Body of pancreas (tissue), 4 donors: ENCODE measurements around the gene SLC17A8. TPM values are rescaled to one million over a fixed set of nuclear protein-coding genes. Genes with fewer than 3 reads are reported as not detected.

ENCODE experiments used
- ATAC-seq: fragments of 150-250 bp; one replicate; pipeline ENCODE4 v1.9.1; 2016
- DNase-seq, 4 donors: peaks; one replicate each; pipeline ENCODE4 v3.0.0-alpha.2; 2019
- H3K27ac ChIP-seq, 4 donors: fragments of 200-600 bp; sonication (generic); 1 replicate in 3 of 4; 2 replicates in 1 of 4; pipeline versions ENCODE4 v1.5.1 to v1.6.1; 2016 to 2019; ENCODE audit warnings: mild to moderate bottlenecking in 1 of 4, mixed read lengths in 1 of 4, moderate library complexity in 1 of 4
- H3K27me3 ChIP-seq, 2 donors: fragments of 200-600 bp; sonication (generic); one replicate each; pipeline ENCODE4 v1.6.0; 2016; ENCODE audit warnings: mild to moderate bottlenecking in 1 of 2
- H3K36me3 ChIP-seq, 2 donors: fragments of 200-600 bp; sonication (generic); replicated peaks in 1 of 2; 2 replicates each; pipeline ENCODE4 v1.5.1; 2016; ENCODE audit warnings: low read depth in 2 of 2; ENCODE audit not compliant: insufficient read depth in 1 of 2
- H3K4me1 ChIP-seq: fragments of 200-600 bp; sonication (generic); one replicate; pipeline ENCODE4 v1.6.0; 2016
- H3K4me3 ChIP-seq, 2 donors: fragments of 200-600 bp; sonication (generic); 1 replicate in 1 of 2; 2 replicates in 1 of 2; pipeline ENCODE4 v1.5.1; 2016 to 2019
- H3K9me3 ChIP-seq, 3 donors: fragments of 200-600 bp; sonication (generic); 1 replicate in 2 of 3; 2 replicates in 1 of 3; pipeline ENCODE4 v1.5.1; 2016
- POLR2A ChIP-seq, 3 donors: fragments of 450-650 bp; IDR thresholded peaks; one replicate each; pipeline ENCODE4 v1.6.1; 2016; ENCODE audit warnings: antibody characterized with exemption in 3 of 3, mild to moderate bottlenecking in 2 of 3
- WGBS, 2 donors: methylation state at CpG; one replicate each; pipeline ENCODE4 v1.1.5; 2017; 5-methylcytosine and 5-hydroxymethylcytosine counted together
- intact Hi-C: fragments of 100-400 bp; cut with DNase I; formaldehyde crosslinking; loops from one replicate; pipeline ENCODE4 v1.15.1; 2023
- total RNA-seq, 2 donors: library from RNA; depleted of rRNA; stranded (reverse); fragments of >200 nt; gene quantifications; one replicate each; pipeline ENCODE4 v1.1.0, GENCODE V29; 2016
- TF ChIP-seq, protein P1 (sequence below), 7 experiments: fragments of 450-650 bp in 4 of 7; fragments of 200-600 bp in 3 of 7; sonication (generic) in 3 of 7; IDR thresholded peaks; one replicate each; pipeline ENCODE4 v1.5.1; 2016 to 2019; ENCODE audit warnings: antibody characterized with exemption in 7 of 7

Gene SLC17A8
- total RNA-seq, 2 donors from 2014 or later, result not detected

DNA sequence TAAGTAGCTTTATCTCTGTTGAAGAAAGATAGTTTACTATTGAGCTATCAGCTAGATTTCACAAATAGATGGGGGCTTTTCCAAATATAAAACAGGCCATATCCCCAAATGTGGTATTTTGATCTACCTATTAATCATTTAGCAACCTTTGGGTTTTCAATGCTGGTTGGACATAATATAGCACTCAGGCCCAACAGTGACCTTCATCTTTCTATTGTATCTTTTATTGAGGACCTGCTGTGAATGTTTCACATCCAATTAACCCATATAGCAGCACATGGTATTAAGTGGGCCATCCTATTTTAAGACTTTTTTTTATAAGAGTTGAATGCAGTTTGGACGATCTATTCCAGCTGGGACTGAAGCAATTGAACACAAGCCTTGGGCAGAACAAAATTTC lies 106.8 kb downstream of the SLC17A8 start:
- H3K27ac ChIP-seq, result no peak overlapping the region
- H3K4me3 ChIP-seq, result no peak overlapping the region
- ATAC-seq (no peak), DNase-seq (no peak)
- H3K4me1 ChIP-seq, result no peaks in the 10 kb centered on the region
- H3K27me3 ChIP-seq, result no peaks in the 10 kb centered on the region
- no peaks in the 10 kb centered on the region for H3K36me3 ChIP-seq
- TF ChIP-seq, protein P1, sequence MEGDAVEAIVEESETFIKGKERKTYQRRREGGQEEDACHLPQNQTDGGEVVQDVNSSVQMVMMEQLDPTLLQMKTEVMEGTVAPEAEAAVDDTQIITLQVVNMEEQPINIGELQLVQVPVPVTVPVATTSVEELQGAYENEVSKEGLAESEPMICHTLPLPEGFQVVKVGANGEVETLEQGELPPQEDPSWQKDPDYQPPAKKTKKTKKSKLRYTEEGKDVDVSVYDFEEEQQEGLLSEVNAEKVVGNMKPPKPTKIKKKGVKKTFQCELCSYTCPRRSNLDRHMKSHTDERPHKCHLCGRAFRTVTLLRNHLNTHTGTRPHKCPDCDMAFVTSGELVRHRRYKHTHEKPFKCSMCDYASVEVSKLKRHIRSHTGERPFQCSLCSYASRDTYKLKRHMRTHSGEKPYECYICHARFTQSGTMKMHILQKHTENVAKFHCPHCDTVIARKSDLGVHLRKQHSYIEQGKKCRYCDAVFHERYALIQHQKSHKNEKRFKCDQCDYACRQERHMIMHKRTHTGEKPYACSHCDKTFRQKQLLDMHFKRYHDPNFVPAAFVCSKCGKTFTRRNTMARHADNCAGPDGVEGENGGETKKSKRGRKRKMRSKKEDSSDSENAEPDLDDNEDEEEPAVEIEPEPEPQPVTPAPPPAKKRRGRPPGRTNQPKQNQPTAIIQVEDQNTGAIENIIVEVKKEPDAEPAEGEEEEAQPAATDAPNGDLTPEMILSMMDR (IDR thresholded peaks at IDR 0.05), result no peak
- TF ChIP-seq POLR2A (IDR thresholded peaks at IDR 0.05), result no peak
- 78 to 91% methylated on average over 1 of the region's 1 CpG for WGBS, 2 donors
- H3K9me3 ChIP-seq, result no peaks in the 10 kb centered on the region
- intact Hi-C loops, result no loop called here

- no peaks in the 10 kb centered on the region for H3K9me3 ChIP-seq
- H3K27ac ChIP-seq, result no peak overlapping the region
- DNase-seq (no peak), ATAC-seq (no peak)
- TF ChIP-seq, protein P1 (IDR thresholded peaks at IDR 0.05), result no peak
- no peak for TF ChIP-seq POLR2A (IDR thresholded peaks at IDR 0.05)
- no peak overlapping the region for H3K4me3 ChIP-seq
- no peaks in the 10 kb centered on the region for H3K27me3 ChIP-seq
- WGBS, 2 donors, result 88 to 94% methylated on average over 1 of the region's 1 CpG
- H3K36me3 ChIP-seq, result no peaks in the 10 kb centered on the region
- no peaks in the 10 kb centered on the region for H3K4me1 ChIP-seq
- intact Hi-C loops, result no loop called here
Measured at GRCh38 chr12:100464529-100464928, 107.7 kb downstream of the SLC17A8 start.

DNA sequence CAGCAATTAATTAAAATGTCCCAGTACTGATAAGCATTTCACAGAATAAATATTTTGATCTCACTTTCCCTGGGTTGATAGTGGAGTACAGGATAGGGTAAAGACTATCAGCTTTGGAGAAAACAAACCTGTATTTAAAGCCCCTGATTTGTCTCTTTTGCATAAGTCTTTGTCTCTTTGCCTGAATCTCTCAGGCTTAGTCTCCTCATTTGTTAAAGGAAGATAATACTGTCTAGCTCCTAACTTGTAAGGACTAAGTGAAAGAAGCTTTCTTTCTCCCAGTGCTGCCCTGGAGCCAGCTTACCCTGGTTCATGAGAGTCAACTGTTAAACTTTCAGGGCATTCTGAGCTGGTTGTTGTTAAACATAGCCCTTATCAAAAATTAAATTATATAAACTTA lies 111.3 kb downstream of the SLC17A8 start:
- H3K9me3 ChIP-seq, result no peaks in the 10 kb centered on the region
- intact Hi-C loops, result no loop called here
- DNase-seq, result no peak
- H3K4me3 ChIP-seq, result no peak overlapping the region
- H3K27ac ChIP-seq, result no peak overlapping the region
- H3K36me3 ChIP-seq, result no peaks in the 10 kb centered on the region
- TF ChIP-seq, protein P1 (IDR thresholded peaks at IDR 0.05), result no peak
- no peak for TF ChIP-seq POLR2A (IDR thresholded peaks at IDR 0.05)
- H3K4me1 ChIP-seq, result no peaks in the 10 kb centered on the region
- no peaks in the 10 kb centered on the region for H3K27me3 ChIP-seq
- ATAC-seq, result no peak

Other genes with a start within 250 kb of the SLC17A8 start
- 1 to 10 TPM; 4.0 to 8.6 TPM for gene BLTP3B, start 214.2 kb upstream of the SLC17A8 start, total RNA-seq
- gene ACTR6, start 156.3 kb upstream of the SLC17A8 start, total RNA-seq, result 1 to 10 TPM in 1 of 2 donors, not detected in 1; 5.2 TPM
- 1 to 10 TPM in 1 of 2 donors, not detected in 1; 2.1 TPM for gene DEPDC4, start 90.0 kb upstream of the SLC17A8 start, total RNA-seq
- gene SCYL2, start 89.9 kb upstream of the SLC17A8 start, total RNA-seq, result 10 to 100 TPM; 13.8 to 23.1 TPM
- gene NR1H4, start 116.8 kb downstream of the SLC17A8 start, total RNA-seq, result 1 to 10 TPM; 1.3 to 2.9 TPM
- gene GAS2L3, start 216.6 kb downstream of the SLC17A8 start, total RNA-seq, result 1 to 10 TPM; 2.1 to 2.3 TPM